Thyroid gland (tissue), 4 donors: Measurements from ENCODE around the gene PAK4.

Experiments used
- CTCF ChIP-seq, 6 experiments: fragments of 200-600 bp in 3 of 6; fragments of 450-650 bp in 3 of 6; sonication (generic) in 3 of 6; IDR thresholded peaks; one replicate each; pipeline ENCODE4 v1.5.1; 2016 to 2019; ENCODE audit warnings: antibody characterized with exemption in 6 of 6, mild to moderate bottlenecking in 2 of 6, inconsistent platforms in 1 of 6, moderate library complexity in 1 of 6
- POLR2A ChIP-seq, 2 donors: fragments of 450-650 bp; IDR thresholded peaks; one replicate each; pipeline ENCODE4 v1.6.1; 2017; ENCODE audit warnings: antibody characterized with exemption in 2 of 2, mild to moderate bottlenecking in 2 of 2, moderate library complexity in 1 of 2

DNA sequence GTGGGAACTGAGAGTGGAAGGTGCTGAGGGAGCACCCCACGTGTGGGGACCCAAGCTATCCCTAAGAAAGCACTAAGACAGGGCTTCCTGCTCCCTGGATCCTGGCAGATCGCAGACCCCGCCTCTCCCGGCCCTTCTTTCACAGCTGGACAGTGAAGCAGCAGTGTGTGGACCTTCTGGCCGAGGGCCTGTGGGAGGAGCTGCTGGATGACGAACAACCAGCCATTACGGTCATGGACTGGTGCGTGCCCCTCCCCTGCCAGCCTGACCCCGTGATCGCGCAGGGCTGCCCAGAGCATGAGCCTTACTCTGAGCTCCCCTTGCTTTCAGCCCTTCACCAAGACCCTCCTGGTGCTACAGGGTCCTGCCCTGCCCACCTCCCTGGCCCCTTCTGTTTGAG is 73.4 kb downstream of the PAK4 start:
- TF ChIP-seq CTCF (IDR thresholded peaks at IDR 0.05) (no peak), POLR2A (IDR thresholded peaks at IDR 0.05) (peak in 1 of 2 donors; percentile 20)
